Amygdala (tissue), 56 donors: ENCODE measurements around the gene ZIC5.

ENCODE experiments used
- DNase-seq, 56 donors: peaks; one replicate each; lab custom pipeline; 2025; lab: John Stamatoyannopoulos, UW

The ZIC5 gene

GRCh38 chr13:99988529-99989275 is 17.1 kb upstream of the ZIC5 start:
- no peak for DNase-seq

GRCh38 chr13:99987154-99988019 is 15.8 kb upstream of the ZIC5 start:
- no peak for DNase-seq

DNA sequence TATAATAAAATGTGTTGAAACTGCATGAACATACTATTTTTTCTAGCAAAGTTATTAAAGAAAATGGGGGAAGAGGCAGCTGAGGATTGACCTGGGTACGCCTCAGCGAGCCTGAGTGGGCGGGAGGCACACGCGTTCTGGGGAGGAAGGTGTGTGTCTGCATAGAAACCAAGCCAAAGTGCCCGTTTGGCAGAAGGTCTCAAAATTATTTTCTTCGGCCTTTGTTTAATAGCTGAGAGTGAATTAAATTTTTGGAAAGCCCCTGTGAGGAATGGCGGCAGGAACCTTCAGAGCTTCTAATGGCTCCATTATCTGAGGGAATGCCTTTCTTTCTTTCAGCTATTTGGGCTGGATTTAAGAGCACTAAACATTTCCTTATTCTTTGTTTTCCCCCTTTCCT is 15.2 kb upstream of the ZIC5 start:
- DNase-seq = no peak

GRCh38 chr13:99985886-99986527 is 14.4 kb upstream of the ZIC5 start:
- no peak for DNase-seq

GRCh38 chr13:99985241-99985874 is 13.8 kb upstream of the ZIC5 start:
- no peak for DNase-seq

DNA sequence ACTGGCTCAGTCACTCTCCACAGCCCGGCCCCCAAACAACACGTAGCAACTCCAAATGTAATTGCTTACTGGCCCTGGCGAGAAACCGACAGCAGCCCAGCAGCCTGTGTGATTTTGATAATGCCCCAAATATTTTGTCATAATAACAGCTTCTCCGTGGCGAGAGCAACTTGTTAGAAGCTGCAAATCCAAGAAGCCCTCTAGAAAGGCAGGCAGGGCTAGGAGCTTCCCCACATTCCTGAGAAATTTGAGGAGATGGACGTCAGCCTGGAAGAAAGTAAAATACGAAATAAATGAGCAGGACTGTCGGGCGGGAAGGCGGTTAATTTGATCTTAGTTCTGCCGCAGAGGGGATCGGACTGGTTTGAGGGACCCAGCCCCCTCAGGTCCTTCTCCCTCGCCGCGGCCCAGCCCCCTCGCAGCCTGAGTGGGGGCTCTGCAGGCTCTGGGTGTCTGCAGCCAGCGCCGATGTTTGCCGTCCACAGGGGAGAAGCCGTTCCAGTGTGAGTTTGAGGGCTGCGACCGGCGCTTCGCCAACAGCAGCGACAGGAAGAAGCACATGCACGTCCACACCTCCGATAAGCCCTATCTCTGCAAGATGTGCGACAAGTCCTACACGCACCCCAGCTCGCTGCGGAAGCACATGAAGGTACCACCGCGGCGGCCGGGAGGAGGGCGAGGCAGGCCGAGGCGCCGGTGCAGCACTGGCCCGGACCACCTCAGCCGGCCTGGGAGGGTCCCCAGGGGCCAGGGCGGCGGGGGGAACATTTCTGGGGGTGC is 13.1 kb upstream of the ZIC5 start:
- no peak for DNase-seq

- DNase-seq = no peak
Measured at GRCh38 chr13:99983499-99984401, 12.2 kb upstream of the ZIC5 start.

DNA sequence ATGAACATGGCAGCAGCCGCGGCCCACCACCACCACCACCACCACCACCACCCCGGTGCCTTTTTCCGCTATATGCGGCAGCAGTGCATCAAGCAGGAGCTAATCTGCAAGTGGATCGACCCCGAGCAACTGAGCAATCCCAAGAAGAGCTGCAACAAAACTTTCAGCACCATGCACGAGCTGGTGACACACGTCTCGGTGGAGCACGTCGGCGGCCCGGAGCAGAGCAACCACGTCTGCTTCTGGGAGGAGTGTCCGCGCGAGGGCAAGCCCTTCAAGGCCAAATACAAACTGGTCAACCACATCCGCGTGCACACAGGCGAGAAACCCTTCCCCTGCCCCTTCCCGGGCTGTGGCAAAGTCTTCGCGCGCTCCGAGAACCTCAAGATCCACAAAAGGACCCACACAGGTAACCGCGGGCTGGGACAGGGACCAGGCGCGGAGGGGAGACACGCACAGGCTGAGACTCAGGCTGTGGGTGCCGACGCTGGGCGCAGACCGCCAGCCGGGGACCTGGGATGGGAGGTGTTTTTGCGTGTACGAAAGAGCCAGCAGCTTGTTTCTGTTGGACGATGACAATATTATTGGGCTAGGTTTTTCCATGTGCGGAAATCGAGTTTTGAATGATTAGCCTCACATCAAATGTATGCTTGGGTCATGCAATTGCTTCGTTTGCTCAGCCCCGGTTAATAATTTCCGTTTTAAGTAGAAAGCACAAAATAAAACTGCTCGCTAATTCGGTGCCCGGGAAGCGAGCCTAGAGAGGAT is 11.3 kb upstream of the ZIC5 start:
- no peak for DNase-seq

DNA sequence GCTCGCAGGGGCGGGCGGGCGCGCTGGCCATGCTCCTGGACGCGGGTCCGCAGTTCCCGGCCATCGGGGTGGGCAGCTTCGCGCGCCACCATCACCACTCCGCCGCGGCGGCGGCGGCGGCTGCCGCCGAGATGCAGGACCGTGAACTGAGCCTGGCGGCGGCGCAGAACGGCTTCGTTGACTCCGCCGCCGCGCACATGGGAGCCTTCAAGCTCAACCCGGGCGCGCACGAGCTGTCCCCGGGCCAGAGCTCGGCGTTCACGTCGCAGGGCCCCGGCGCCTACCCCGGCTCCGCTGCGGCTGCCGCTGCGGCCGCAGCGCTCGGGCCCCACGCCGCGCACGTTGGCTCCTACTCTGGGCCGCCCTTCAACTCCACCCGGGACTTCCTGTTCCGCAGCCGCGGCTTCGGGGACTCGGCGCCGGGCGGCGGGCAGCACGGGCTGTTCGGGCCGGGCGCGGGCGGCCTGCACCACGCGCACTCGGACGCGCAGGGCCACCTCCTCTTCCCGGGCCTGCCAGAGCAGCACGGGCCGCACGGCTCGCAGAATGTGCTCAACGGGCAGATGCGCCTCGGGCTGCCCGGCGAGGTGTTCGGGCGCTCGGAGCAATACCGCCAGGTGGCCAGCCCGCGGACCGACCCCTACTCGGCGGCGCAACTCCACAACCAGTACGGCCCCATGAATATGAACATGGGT is 10.6 kb upstream of the ZIC5 start:
- no peak for DNase-seq

- DNase-seq = peak in 2 of 56 donors; percentile 57 to 65
Measured at GRCh38 chr13:99981735-99982035, 10.1 kb upstream of the ZIC5 start, which contains the start of gene ZIC2. ZIC2 (plus strand) TSS chr13:99981784; CDS start chr13:99982065, 281 bp downstream.

DNA sequence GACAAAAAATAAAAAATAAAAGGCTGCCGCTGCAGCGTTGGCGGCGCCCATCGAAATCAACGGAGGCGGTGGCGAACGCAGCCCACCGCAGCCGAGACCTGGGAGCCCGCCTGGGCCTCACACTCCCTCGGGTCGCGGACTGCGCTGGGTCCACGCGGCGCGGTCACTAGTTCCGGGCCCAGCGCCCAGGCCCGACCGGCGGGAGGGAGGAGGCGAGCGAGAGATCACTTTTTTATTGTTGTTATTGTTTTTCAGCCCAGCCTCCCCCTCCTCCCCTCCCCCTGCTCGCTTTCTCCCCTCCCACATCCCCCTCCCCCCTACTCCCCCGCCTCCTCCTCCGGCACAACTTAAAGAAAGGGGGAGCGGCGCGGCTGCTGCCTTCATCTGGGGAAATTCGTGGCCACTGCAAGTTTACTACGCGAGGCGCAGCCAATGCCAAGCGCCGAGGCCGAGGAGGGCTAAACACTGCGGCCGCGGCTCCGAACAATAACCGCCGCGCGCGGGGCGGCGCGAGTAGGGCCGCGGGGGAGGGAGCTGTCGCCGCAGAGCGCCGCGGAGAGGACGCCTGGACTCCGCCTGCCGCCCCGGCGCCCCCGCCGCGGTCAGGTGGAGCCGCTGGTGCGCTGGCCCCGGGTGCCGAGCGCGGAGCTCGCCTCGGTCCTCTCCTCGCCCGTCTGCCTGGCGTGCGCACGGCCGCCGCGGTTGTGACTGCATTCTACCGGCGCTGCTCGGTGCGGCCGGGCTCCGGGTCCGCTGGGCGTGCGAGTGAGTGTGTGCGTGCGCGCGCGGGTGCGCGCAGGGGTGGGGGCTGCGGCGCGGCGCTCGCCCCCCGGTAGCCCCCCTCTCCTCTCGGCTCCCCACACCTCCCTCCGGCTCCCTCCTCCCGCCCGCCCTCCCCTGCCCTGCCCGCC is 9.5 kb upstream of the ZIC5 start:
- DNase-seq = peak in 13 of 56 donors; percentile 32 to 66 (median 55)

GRCh38 chr13:99980201-99980823 is 8.7 kb upstream of the ZIC5 start:
- peak in 37 of 56 donors; percentile 18 to 74 (median 51) for DNase-seq

- no peak for DNase-seq
Measured at GRCh38 chr13:99979453-99980200, 8.1 kb upstream of the ZIC5 start.

GRCh38 chr13:99978799-99979452 is 7.4 kb upstream of the ZIC5 start:
- DNase-seq = no peak
